Activated CD8-positive, alpha-beta T cell treated with anti-CD3 and anti-CD28 coated beads for 36 hours (primary cell): ENCODE measurements around the gene CXADR. TPM values are rescaled to one million over a fixed set of nuclear protein-coding genes. Genes with fewer than 3 reads are reported as not detected.
A peak's percentile ranks its signal among the peaks of the same experiment; 100 is the strongest.
"Not testable (repeated sequence)": the region's sequence is repeated elsewhere in the genome, so short reads cannot be mapped to it uniquely, and the experiment has no call there.

Experiments
- ATAC-seq: fragments of 200-7000 bp; cut with Tn5 transposase; one replicate; pipeline ENCODE4 v1.10.0; 2021; ENCODE audit warnings: mild to moderate bottlenecking, moderate library complexity
- CTCF ChIA-PET: fragments of 350-600 bp; sonication (Branson Sonifier 250); formaldehyde crosslinking; loops from one replicate; lab custom pipeline; 2021; ENCODE audit warnings: antibody characterized with exemption; lab: Charles Lee
- POLR2A ChIA-PET: fragments of 350-600 bp; sonication (Branson Sonifier 250); formaldehyde crosslinking; loops from one replicate; lab custom pipeline; 2021; ENCODE audit warnings: antibody characterized with exemption; lab: Charles Lee
- DNase-seq: peaks from one replicate; pipeline ENCODE4 v3.0.0-alpha.2; 2020
- H3K27ac Mint-ChIP-seq: one replicate; pipeline ENCODE4 v1.8.0; 2021; ENCODE audit warnings: mild to moderate bottlenecking, mixed read lengths
- H3K27me3 Mint-ChIP-seq: one replicate; pipeline ENCODE4 v1.8.0; 2021; ENCODE audit warnings: mixed read lengths
- H3K36me3 Mint-ChIP-seq: one replicate; pipeline ENCODE4 v1.8.0; 2021; ENCODE audit warnings: low read depth, mixed read lengths
- H3K4me1 Mint-ChIP-seq: one replicate; pipeline ENCODE4 v1.8.0; 2021; ENCODE audit warnings: low read depth, mixed read lengths
- H3K4me3 Mint-ChIP-seq: one replicate; pipeline ENCODE4 v1.8.0; 2021; ENCODE audit warnings: mild to moderate bottlenecking, moderate library complexity, mixed read lengths
- H3K9me3 Mint-ChIP-seq: one replicate; pipeline ENCODE4 v1.8.0; 2021; ENCODE audit warnings: mixed read lengths
- CTCF ChIP-seq: fragments of 200-600 bp; IDR thresholded peaks from one replicate; pipeline ENCODE4 v1.8.0; 2022; ENCODE audit warnings: antibody characterized with exemption, mild to moderate bottlenecking
- intact Hi-C: fragments of 100-400 bp; cut with micrococcal nuclease; formaldehyde crosslinking; loops from one replicate; pipeline ENCODE4 v1.10.0; 2022
- total RNA-seq, 2 experiments: library from RNA; stranded (reverse); gene quantifications; one replicate each; pipeline ENCODE4 v1.2.3, GENCODE V29; 2021

The CXADR gene
- total RNA-seq, 2 experiments from 2014 or later = 0.20 to 0.29 TPM

- Mint-ChIP-seq H3K27me3 (no peaks in the 10 kb centered on the region), H3K27ac (no peak overlapping the region), H3K9me3 (no peaks in the 10 kb centered on the region), H3K4me3 (no peak overlapping the region), H3K36me3 (no peaks in the 10 kb centered on the region), H3K4me1 (no peaks in the 10 kb centered on the region)
- no peak for TF ChIP-seq CTCF
- intact Hi-C loops = no loop called here
- ChIA-PET POLR2A (no interaction called here), CTCF (no interaction called here)
- DNase-seq = no peak
- ATAC-seq = no peak
Observed at GRCh38 chr21:17479606-17480005, 33.2 kb upstream of the CXADR start.

- DNase-seq = no peak
- no peaks in the 10 kb centered on the region for H3K36me3 Mint-ChIP-seq
- intact Hi-C loops = no loop called here
- no peaks in the 10 kb centered on the region for H3K27me3 Mint-ChIP-seq
- H3K4me3 Mint-ChIP-seq = no peak overlapping the region
- ATAC-seq = no peak
- CTCF ChIA-PET = interaction anchor here (1.1 kb wide), 1 partner anchor 29 kb away, joined by 6 read pairs; the partner anchor contains the start of gene CXADR
- H3K9me3 Mint-ChIP-seq = no peaks in the 10 kb centered on the region
- POLR2A ChIA-PET = interaction anchor here (0.6 kb wide), 1 partner anchor 78 kb away, joined by 4 read pairs; no protein-coding TSS in a partner anchor
- TF ChIP-seq CTCF = no peak
- H3K4me1 Mint-ChIP-seq = no peaks in the 10 kb centered on the region
- no peak overlapping the region for H3K27ac Mint-ChIP-seq
Observed at GRCh38 chr21:17482928-17483327, 29.9 kb upstream of the CXADR start.

- H3K36me3 Mint-ChIP-seq = no peaks in the 10 kb centered on the region
- H3K27me3 Mint-ChIP-seq = peaks cover 3% of the 10 kb centered on the region
- peaks cover 4% of the 10 kb centered on the region for H3K4me1 Mint-ChIP-seq
- ATAC-seq (peak; percentile 64), DNase-seq (no peak)
- ChIA-PET POLR2A (no interaction called here), CTCF (no interaction called here)
- intact Hi-C loops = no loop called here
- no peak overlapping the region for H3K4me3 Mint-ChIP-seq
- no peaks in the 10 kb centered on the region for H3K9me3 Mint-ChIP-seq
- no peak for TF ChIP-seq CTCF
- no peak overlapping the region for H3K27ac Mint-ChIP-seq
Observed at GRCh38 chr21:17488620-17489019, 24.2 kb upstream of the CXADR start.

GRCh38 chr21:17489565-17489964 lies 23.3 kb upstream of the CXADR start:
- H3K36me3 Mint-ChIP-seq, H3K27ac Mint-ChIP-seq, H3K9me3 Mint-ChIP-seq, H3K4me1 Mint-ChIP-seq, DNase-seq, intact Hi-C loops, CTCF ChIA-PET, H3K4me3 Mint-ChIP-seq, POLR2A ChIA-PET: not testable (repeated sequence)
- peak; percentile 55 for ATAC-seq
- H3K27me3 Mint-ChIP-seq = peaks cover 12% of the 10 kb centered on the region

GRCh38 chr21:17491716-17492414 lies 21.0 kb upstream of the CXADR start:
- ATAC-seq = no peak
- ChIA-PET POLR2A (no interaction called here), CTCF (no interaction called here)
- H3K27ac Mint-ChIP-seq = no peak overlapping the region
- no peak for TF ChIP-seq CTCF
- H3K9me3 Mint-ChIP-seq = no peaks in the 10 kb centered on the region
- H3K4me3 Mint-ChIP-seq = no peak overlapping the region
- H3K27me3 Mint-ChIP-seq = peaks cover 22% of the 10 kb centered on the region
- DNase-seq = peak; percentile 26
- no peaks in the 10 kb centered on the region for H3K36me3 Mint-ChIP-seq
- intact Hi-C loops = no loop called here
- H3K4me1 Mint-ChIP-seq = peaks cover 4% of the 10 kb centered on the region
